ENCODE data around the gene DYNC2H1.

DNA sequence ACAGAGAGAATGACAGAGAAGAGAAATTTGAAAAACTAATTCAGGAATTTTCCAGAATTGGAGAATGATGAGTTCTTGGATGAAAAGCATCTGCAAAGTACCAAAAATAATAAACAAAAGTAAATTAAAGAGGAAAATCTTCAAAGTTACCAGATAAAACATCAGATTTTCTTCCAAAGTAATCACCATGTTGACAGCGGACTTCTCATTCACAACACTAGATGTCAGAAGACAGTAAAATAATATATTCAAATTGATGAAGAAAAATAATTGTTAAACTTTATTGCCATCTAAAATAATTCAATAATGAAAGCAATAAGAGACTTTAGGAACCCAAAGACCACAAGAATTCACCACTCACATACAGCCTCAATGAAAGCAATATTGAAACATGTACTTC is 355.2 kb downstream of the DYNC2H1 start:
- TF ChIP-seq EZH2 (IDR thresholded peaks at IDR 0.05; ENCODE audit: low read length, missing control alignments) = no peak
- TF ChIP-seq, protein P1, sequence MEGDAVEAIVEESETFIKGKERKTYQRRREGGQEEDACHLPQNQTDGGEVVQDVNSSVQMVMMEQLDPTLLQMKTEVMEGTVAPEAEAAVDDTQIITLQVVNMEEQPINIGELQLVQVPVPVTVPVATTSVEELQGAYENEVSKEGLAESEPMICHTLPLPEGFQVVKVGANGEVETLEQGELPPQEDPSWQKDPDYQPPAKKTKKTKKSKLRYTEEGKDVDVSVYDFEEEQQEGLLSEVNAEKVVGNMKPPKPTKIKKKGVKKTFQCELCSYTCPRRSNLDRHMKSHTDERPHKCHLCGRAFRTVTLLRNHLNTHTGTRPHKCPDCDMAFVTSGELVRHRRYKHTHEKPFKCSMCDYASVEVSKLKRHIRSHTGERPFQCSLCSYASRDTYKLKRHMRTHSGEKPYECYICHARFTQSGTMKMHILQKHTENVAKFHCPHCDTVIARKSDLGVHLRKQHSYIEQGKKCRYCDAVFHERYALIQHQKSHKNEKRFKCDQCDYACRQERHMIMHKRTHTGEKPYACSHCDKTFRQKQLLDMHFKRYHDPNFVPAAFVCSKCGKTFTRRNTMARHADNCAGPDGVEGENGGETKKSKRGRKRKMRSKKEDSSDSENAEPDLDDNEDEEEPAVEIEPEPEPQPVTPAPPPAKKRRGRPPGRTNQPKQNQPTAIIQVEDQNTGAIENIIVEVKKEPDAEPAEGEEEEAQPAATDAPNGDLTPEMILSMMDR (conservative IDR thresholded peaks at IDR 0.05 in 1 of 2, IDR thresholded peaks at IDR 0.05 in 1 of 2; ENCODE audit: low read depth in 1 of 2, low read length in 2 of 2) = no peak

Measured in fibroblast of lung (primary cell).